Dermis blood vessel endothelial cell (primary cell): ENCODE results near the gene HECA. TPM values are rescaled to one million over a fixed set of nuclear protein-coding genes. Genes with fewer than 3 reads are reported as not detected.
"Not testable (repeated sequence)": the region's sequence is repeated elsewhere in the genome, so short reads cannot be mapped to it uniquely, and the experiment has no call there.

Experiments used
- DNase-seq: peaks from one replicate; pipeline ENCODE4 v3.0.0; 2010
- total RNA-seq: library from RNA; depleted of rRNA; stranded (reverse); fragments of >200 nt; gene quantifications from 2 replicates; pipeline ENCODE4 v1.2.3, GENCODE V29; 2014

HECA gene
- total RNA-seq, 1 donor from 2014 or later, result 44.6 TPM

- DNase-seq, result no peak
Observed at GRCh38 chr6:139165324-139165723, 30.4 kb downstream of the HECA start.

DNA sequence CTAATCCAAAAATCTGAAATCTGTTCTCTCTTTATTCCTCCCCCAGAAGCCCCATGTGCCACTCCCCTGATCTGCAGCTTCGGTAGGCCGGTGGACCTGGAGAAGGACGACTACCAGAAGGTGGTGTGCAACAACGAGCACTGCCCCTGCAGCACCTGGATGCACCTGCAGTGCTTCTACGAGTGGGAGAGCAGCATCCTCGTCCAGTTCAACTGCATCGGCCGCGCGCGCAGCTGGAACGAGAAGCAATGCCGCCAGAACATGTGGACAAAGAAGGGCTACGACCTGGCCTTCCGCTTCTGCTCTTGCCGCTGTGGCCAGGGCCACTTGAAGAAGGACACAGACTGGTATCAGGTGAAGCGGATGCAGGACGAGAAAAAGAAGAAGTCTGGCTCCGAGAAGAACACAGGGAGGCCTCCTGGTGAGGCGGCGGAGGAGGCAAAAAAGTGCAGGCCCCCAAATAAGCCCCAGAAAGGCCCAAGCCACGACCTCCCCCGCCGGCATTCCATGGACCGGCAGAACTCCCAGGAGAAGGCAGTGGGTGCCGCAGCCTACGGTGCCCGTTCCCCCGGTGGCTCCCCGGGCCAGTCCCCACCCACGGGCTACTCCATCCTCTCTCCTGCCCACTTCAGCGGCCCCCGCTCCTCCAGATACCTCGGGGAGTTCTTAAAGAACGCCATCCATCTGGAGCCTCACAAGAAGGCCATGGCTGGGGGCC, 31.5 kb downstream of the HECA start:
- no peak for DNase-seq

- no peak for DNase-seq
Observed at GRCh38 chr6:139166956-139167313, 32.1 kb downstream of the HECA start.

GRCh38 chr6:139172151-139172550, 37.3 kb downstream of the HECA start:
- no peak for DNase-seq

DNA sequence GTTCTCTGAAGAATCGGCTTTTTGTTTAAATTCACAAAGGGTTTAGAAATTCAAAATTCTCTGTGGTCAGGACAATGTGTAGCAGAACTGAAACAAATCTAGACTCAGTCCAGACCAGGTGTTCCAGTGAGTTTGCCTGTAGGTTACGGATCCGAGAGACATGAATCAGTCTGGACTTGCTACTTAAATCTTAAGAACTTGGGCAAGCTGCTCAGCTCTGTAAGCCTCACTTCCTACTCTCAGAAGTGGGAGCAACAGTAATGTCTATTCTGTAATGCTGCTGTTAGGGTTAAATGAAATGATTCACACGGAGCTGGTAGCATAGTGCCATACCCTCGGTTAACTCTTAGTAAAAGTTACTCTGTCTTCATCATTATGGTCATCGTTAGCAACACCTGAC, 37.7 kb downstream of the HECA start:
- no peak for DNase-seq

GRCh38 chr6:139173172-139173571, 38.3 kb downstream of the HECA start:
- DNase-seq, result no peak

GRCh38 chr6:139173822-139174221, 38.9 kb downstream of the HECA start:
- no peak for DNase-seq

DNA sequence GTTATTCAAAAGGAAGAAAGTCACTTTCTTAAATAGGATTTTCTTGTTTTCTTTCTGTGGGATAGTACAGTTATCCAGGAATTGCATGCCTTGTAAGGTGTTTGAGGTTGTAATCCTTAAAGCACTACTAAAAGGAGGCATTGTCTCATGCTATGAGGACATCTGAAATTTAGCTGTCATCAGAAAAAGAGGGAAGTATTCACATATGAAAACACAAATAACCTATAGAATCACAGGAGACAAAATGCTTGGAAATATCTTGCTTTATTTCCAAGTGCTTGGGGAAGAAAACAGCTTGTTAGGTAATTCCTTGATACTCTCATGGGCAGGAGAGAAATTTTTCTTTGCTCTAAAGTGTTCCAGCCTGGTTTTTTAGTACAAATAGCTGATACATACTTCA, 40.1 kb downstream of the HECA start:
- DNase-seq, result no peak

DNA sequence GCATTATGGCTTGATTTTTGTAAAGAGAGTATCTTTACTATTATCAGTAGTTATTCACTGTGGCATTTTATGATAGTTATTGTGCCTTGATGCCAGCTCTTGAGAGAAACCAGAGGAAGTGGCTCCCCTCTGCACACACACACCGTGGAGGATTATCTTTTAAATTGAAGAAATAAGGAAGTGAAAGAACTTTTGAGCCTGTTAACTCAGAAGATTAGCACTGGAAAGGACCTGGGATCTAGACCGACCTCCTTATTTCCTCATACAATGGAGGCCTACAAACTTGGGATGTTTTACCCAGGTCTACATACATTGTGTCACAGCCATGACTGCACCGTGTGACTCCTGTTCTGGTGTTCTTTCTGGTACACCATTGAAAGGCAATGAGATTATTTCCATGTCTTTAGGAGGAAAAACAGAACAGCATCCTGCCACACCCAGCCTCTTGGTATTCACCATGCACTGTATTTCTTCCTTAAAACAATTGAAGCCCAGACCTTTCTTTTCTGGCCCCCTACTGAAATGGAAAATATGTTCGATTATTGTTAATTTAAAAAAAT, 40.6 kb downstream of the HECA start:
- DNase-seq, result no peak

DNA sequence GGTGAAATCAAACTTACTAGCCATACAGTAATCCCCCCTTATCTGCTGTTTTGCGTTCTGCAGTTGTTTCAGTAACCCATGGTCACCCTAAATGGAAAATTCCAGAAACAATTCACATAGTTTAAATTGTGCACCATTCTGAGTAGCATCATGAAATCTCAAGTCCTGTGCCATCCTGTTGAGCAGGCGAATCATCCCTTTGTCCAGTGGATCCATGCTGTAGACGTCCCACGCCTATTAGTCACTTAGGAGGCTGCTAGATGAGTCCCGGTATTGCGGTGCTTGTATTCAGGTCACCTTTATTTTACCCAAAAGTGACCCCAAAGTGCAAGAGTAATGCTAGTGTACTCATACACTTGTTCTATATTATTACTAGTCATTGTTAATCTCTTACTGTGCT, 46.4 kb downstream of the HECA start:
- DNase-seq, result no peak

GRCh38 chr6:139184047-139184446, 49.2 kb downstream of the HECA start:
- DNase-seq, result no peak

GRCh38 chr6:139184459-139184858, 49.6 kb downstream of the HECA start:
- no peak for DNase-seq

DNA sequence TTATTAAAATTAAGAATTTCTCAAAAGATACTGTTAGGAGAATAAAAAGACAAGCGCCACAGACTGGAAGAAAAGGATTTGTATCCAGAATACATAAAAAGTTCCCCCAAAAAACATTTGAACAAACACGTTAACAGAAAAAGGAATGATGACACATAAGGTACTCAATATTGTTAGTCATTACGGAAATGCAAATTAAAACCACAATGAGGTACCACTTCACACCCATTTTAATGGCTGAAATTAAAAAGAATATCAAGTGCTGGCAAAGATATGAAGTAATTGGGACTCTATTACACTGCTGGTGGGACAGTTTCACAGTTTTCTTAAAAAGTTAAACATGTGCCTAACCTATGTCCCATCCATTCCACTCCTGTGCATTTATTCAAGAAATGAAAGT, 51.4 kb downstream of the HECA start:
- DNase-seq, result no peak

DNA sequence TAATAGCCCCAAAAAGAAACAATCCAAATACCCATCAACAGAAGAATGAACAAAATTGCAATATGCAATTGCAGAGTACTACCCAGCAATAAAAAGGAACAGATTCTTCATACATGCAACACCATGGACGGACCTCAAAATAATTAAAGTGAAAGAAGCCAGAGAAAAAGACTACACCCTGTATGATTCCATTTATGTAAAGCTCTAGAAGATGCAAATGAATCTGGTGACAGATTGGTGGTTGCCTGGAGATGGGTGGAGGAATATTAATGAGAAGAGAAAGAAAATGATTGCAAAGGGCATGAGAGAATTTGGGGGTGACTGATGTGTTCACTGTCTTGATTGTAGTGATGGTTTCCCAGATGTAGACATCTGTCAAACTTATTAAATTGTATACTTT, 51.8 kb downstream of the HECA start:
- no peak for DNase-seq

DNA sequence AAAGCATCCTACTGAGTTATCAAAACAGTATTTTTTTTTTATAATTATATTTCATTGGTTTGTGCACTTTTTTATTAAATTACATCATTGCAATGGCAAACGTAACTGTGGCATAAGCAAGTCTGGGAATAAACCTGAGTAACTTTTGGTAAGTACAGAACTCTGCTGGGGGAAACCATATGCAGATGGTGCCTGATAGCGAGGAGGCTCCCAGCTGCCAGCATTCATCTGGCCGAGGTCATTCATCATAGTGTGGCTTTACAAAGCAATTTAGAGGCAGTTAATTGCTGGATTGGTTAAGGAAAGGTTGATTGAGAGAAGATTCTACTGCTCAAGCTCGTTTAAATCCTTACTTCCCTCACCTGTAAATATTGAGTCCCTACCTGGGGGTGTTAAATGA, 52.6 kb downstream of the HECA start:
- DNase-seq, result no peak

GRCh38 chr6:139189665-139190064, 54.8 kb downstream of the HECA start:
- DNase-seq, result no peak

DNA sequence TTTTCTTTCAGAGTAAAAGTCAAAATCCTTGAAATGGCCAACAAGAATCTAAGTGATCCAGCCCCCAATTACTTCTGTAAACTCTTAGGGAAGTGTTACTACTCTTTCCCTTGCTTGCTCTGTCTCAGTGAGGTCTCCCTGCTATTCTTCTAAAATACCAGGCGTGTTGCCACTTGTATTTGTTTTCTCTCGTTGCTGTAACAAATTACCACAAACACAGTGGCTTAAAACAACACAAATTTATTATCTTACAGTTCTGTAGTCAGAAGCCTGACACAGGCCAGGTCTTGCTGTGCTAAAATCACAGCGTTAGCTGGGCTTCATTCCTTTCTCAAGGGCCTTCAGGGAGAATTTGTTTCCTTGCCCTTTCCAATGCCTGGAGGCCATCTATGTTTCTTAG, 59.9 kb downstream of the HECA start:
- DNase-seq, result no peak

- DNase-seq, result no peak
Observed at GRCh38 chr6:139198529-139199288, 63.8 kb downstream of the HECA start.

- no peak for DNase-seq
Observed at GRCh38 chr6:139201378-139201777, 66.5 kb downstream of the HECA start.

- DNase-seq, result no peak
Observed at GRCh38 chr6:139204978-139205377, 70.1 kb downstream of the HECA start.

DNA sequence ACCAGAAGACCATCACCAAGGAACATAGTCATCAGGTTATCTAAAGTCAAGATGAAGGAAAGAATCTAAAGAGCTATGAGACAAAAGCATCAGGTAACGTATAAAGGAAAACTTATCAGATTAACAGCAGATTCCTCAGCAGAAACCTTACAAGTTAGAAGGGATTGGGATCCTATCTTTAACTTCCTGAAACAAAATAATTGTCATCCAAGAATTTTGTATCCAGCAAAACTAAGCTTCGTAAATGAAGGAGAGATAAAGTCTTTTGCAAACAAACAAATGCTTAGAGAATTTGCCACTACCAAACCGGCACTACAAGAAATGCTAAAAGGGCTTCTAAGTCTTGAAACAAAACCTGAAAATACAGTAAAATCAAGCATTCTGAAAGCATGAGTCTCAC, 71.0 kb downstream of the HECA start:
- DNase-seq, result no peak

GRCh38 chr6:139210766-139211165, 75.9 kb downstream of the HECA start:
- DNase-seq, result not testable (repeated sequence)

- DNase-seq, result not testable (repeated sequence)
Observed at GRCh38 chr6:139212460-139212859, 77.6 kb downstream of the HECA start.

DNA sequence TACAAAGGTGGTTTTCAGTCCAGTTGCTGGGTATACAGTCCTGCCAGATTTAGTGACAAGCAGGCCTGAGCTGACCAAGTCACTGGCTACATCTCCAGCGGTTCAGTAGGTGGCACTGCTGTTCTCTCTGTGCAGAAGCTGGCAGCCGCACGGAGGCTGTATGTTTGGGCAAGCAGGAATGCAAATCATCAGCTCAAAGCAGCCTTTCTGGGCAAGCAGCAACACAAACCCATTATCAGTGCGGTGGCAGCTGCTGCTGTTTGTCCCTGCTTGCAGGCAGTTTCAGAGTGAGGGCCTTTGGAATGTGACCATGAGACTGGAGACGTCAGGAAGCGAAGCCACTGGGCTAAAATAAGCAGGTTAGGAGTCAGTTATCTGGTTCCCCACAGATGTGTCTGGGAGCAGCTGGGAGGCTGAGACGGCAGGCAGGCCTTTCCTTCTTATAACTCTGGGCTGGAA, 84.4 kb downstream of the HECA start:
- peak; percentile 93 for DNase-seq
